Stimulated activated CD8-positive, alpha-beta memory T cell treated with anti-CD3 and anti-CD28 coated beads, Interleukin-7, amount 100 ng/mL, for 24 hours (primary cell): ENCODE results near the gene SH3D19.
"Not testable (repeated sequence)": the region's sequence is repeated elsewhere in the genome, so short reads cannot be mapped to it uniquely, and the experiment has no call there.

Experiments
- DNase-seq: peaks from one replicate; pipeline ENCODE4 v3.0.0-alpha.2; 2020; ENCODE audit warnings: low read depth

Gene SH3D19

GRCh38 chr4:151098979-151099228, 226.5 kb downstream of the SH3D19 start:
- no peak for DNase-seq

GRCh38 chr4:151097759-151098158, 227.6 kb downstream of the SH3D19 start:
- DNase-seq = no peak

- DNase-seq = no peak
Observed at GRCh38 chr4:151095142-151095541, 230.3 kb downstream of the SH3D19 start.

GRCh38 chr4:151094290-151094751, 231.1 kb downstream of the SH3D19 start:
- no peak for DNase-seq

- DNase-seq = no peak
Observed at GRCh38 chr4:151093203-151093602, 232.2 kb downstream of the SH3D19 start.

GRCh38 chr4:151092488-151092887, 232.9 kb downstream of the SH3D19 start:
- DNase-seq = no peak

GRCh38 chr4:151091047-151091446, 234.4 kb downstream of the SH3D19 start:
- DNase-seq = no peak

- DNase-seq = no peak
Observed at GRCh38 chr4:151087467-151087866, 237.9 kb downstream of the SH3D19 start.

GRCh38 chr4:151077978-151078377, 247.4 kb downstream of the SH3D19 start:
- DNase-seq = not testable (repeated sequence)

GRCh38 chr4:151074416-151074916, 250.9 kb downstream of the SH3D19 start:
- DNase-seq = no peak
